HG02938 (cell line): ENCODE measurements around the gene PLA2R1.
"Not testable (repeated sequence)": the region's sequence is repeated elsewhere in the genome, so short reads cannot be mapped to it uniquely, and the experiment has no call there.

Experiments
- ATAC-seq: cut with Tn5 transposase; IDR thresholded peaks from one replicate; pipeline ENCODE4 v1.9.1; 2021; ENCODE audit warnings: mild to moderate bottlenecking, moderate library complexity; ENCODE audit not compliant: unreplicated experiment

Gene PLA2R1

GRCh38 chr2:160063879-160064612 lies 1.6 kb upstream of the PLA2R1 start:
- no peak for ATAC-seq

- no peak for ATAC-seq
These were observed 856 bp upstream of the PLA2R1 start for GRCh38 chr2:160063271-160063670.

- ATAC-seq: no peak
These were observed 497 bp downstream of the PLA2R1 start for GRCh38 chr2:160061944-160062291.

- ATAC-seq: no peak
These were observed 882 bp downstream of the PLA2R1 start for GRCh38 chr2:160061533-160061932.

- no peak for ATAC-seq
These were observed 2.1 kb downstream of the PLA2R1 start for GRCh38 chr2:160060297-160060696.

- ATAC-seq: no peak
These were observed 5.1 kb downstream of the PLA2R1 start for GRCh38 chr2:160057356-160057755.

GRCh38 chr2:160055726-160056108 lies 6.7 kb downstream of the PLA2R1 start:
- no peak for ATAC-seq

GRCh38 chr2:160054984-160055725 lies 7.3 kb downstream of the PLA2R1 start:
- no peak for ATAC-seq

- no peak for ATAC-seq
These were observed 8.5 kb downstream of the PLA2R1 start for GRCh38 chr2:160053946-160054345.

GRCh38 chr2:160052531-160052930 lies 9.9 kb downstream of the PLA2R1 start:
- ATAC-seq: no peak

- ATAC-seq: no peak
These were observed 11.0 kb downstream of the PLA2R1 start for GRCh38 chr2:160051371-160051800.

- no peak for ATAC-seq
These were observed 12.3 kb downstream of the PLA2R1 start for GRCh38 chr2:160050147-160050546.

GRCh38 chr2:160045703-160046210 lies 16.7 kb downstream of the PLA2R1 start:
- no peak for ATAC-seq

- ATAC-seq: no peak
These were observed 17.7 kb downstream of the PLA2R1 start for GRCh38 chr2:160044728-160045127.

GRCh38 chr2:160043265-160043664 lies 19.1 kb downstream of the PLA2R1 start:
- no peak for ATAC-seq

GRCh38 chr2:160042054-160042453 lies 20.4 kb downstream of the PLA2R1 start:
- no peak for ATAC-seq

GRCh38 chr2:160041091-160041490 lies 21.3 kb downstream of the PLA2R1 start:
- no peak for ATAC-seq

- ATAC-seq: no peak
These were observed 23.1 kb downstream of the PLA2R1 start for GRCh38 chr2:160039166-160039903.

- not testable (repeated sequence) for ATAC-seq
These were observed 23.8 kb downstream of the PLA2R1 start for GRCh38 chr2:160038662-160039061.

- ATAC-seq: no peak
These were observed 25.7 kb downstream of the PLA2R1 start for GRCh38 chr2:160036736-160037135.

- ATAC-seq: no peak
These were observed 27.3 kb downstream of the PLA2R1 start for GRCh38 chr2:160035125-160035524.

- no peak for ATAC-seq
These were observed 28.0 kb downstream of the PLA2R1 start for GRCh38 chr2:160034396-160034795.
